Tibial nerve (tissue), 4 donors: ENCODE data around the gene HIKESHI. TPM values are rescaled to one million over a fixed set of nuclear protein-coding genes. Genes with fewer than 3 reads are reported as not detected.

Experiments
- DNase-seq, 2 donors: peaks; one replicate each; pipeline ENCODE4 v3.0.0-alpha.2; 2019; ENCODE audit warnings: low spot score in 2 of 2
- H3K27ac ChIP-seq, 4 donors: fragments of 200-600 bp; sonication (generic) in 3 of 4; one replicate each; pipeline ENCODE4 v1.5.1; 2017 to 2019; ENCODE audit warnings: mild to moderate bottlenecking in 1 of 4
- H3K27me3 ChIP-seq, 2 donors: fragments of 200-600 bp; sonication (generic) in 1 of 2; one replicate each; pipeline versions ENCODE4 v1.5.1 to v1.6.0; 2017 to 2019
- H3K36me3 ChIP-seq, 3 donors: fragments of 200-600 bp; sonication (generic); one replicate each; pipeline ENCODE4 v1.5.1; 2018 to 2019
- H3K4me1 ChIP-seq, 4 donors: fragments of 200-600 bp; sonication (generic) in 3 of 4; one replicate each; pipeline ENCODE4 v1.5.1; 2017 to 2019
- H3K4me3 ChIP-seq, 4 donors: fragments of 200-600 bp; sonication (generic) in 3 of 4; one replicate each; pipeline ENCODE4 v1.5.1; 2017 to 2019; ENCODE audit warnings: mild to moderate bottlenecking in 1 of 4, moderate library complexity in 1 of 4
- H3K9me3 ChIP-seq, 4 donors: fragments of 200-600 bp; sonication (generic) in 3 of 4; one replicate each; pipeline ENCODE4 v1.5.1; 2017 to 2019
- CTCF ChIP-seq, 5 experiments: fragments of 200-600 bp in 3 of 5; fragments of 450-650 bp in 2 of 5; sonication (generic) in 3 of 5; IDR thresholded peaks; one replicate each; pipeline ENCODE4 v1.5.1; 2016 to 2019; ENCODE audit warnings: antibody characterized with exemption in 5 of 5, mild to moderate bottlenecking in 3 of 5, moderate library complexity in 2 of 5
- EP300 ChIP-seq, 2 donors: sonication (generic); formaldehyde crosslinking; IDR thresholded peaks; one replicate each; pipeline ENCODE4 v1.6.1; 2017; ENCODE audit warnings: antibody characterized with exemption in 2 of 2, mild to moderate bottlenecking in 1 of 2
- POLR2A ChIP-seq, 2 donors: fragments of 450-650 bp; IDR thresholded peaks; one replicate each; pipeline ENCODE4 v1.6.1; 2017; ENCODE audit warnings: antibody characterized with exemption in 2 of 2, mild to moderate bottlenecking in 2 of 2, moderate library complexity in 2 of 2
- WGBS, 2 donors: methylation state at CpG; one replicate each; pipeline ENCODE4 v1.1.5; 2018; 5-methylcytosine and 5-hydroxymethylcytosine counted together
- total RNA-seq, 4 donors: library from RNA; depleted of rRNA; stranded (reverse); fragments of >200 nt; gene quantifications; one replicate each; pipeline ENCODE4 v1.1.0, GENCODE V29; 2016

Gene HIKESHI
- total RNA-seq, 4 donors from 2014 or later, result 31.2 to 40.6 (median 33.4) TPM

- Histone ChIP-seq H3K4me3 (no peak overlapping the region), H3K36me3 (peaks cover 0 to 46% (median 4%) of the 10 kb centered on the region in 3 donors), H3K27ac (no peak overlapping the region), H3K27me3 (no peaks in the 10 kb centered on the region), H3K4me1 (no peaks in the 10 kb centered on the region), H3K9me3 (no peaks in the 10 kb centered on the region)
- WGBS, 2 donors, result 82 to 83% methylated on average over 2 of the region's 2 CpGs
- no peak for DNase-seq
- TF ChIP-seq POLR2A (IDR thresholded peaks at IDR 0.05), result no peak
- no peak for TF ChIP-seq EP300 (IDR thresholded peaks at IDR 0.05)
- TF ChIP-seq CTCF (IDR thresholded peaks at IDR 0.05), result no peak
Measured at GRCh38 chr11:86313793-86314192, 11.8 kb downstream of the HIKESHI start.

GRCh38 chr11:86314636-86315035 lies 12.6 kb downstream of the HIKESHI start:
- H3K4me1 ChIP-seq, result no peaks in the 10 kb centered on the region
- H3K4me3 ChIP-seq, result no peak overlapping the region
- peaks cover 0 to 53% (median 4%) of the 10 kb centered on the region in 3 donors for H3K36me3 ChIP-seq
- no peak for TF ChIP-seq CTCF (IDR thresholded peaks at IDR 0.05)
- no peak for TF ChIP-seq POLR2A (IDR thresholded peaks at IDR 0.05)
- no peak for TF ChIP-seq EP300 (IDR thresholded peaks at IDR 0.05)
- no peaks in the 10 kb centered on the region for H3K27me3 ChIP-seq
- no peak for DNase-seq
- H3K27ac ChIP-seq, result no peak overlapping the region
- 91 to 94% methylated on average over 2 of the region's 2 CpGs for WGBS, 2 donors
- no peaks in the 10 kb centered on the region for H3K9me3 ChIP-seq

GRCh38 chr11:86335131-86335767 lies 33.2 kb downstream of the HIKESHI start:
- WGBS, 2 donors, result 97 to 98% methylated on average over 6 of the region's 6 CpGs

GRCh38 chr11:86337227-86337626 lies 35.2 kb downstream of the HIKESHI start:
- no peaks in the 10 kb centered on the region for H3K27me3 ChIP-seq
- WGBS, 2 donors, result 90 to 100% methylated on average over 2 of the region's 2 CpGs
- no peak for DNase-seq
- H3K4me1 ChIP-seq, result peaks cover 0 to 6% (median 0%) of the 10 kb centered on the region in 4 donors
- TF ChIP-seq POLR2A (IDR thresholded peaks at IDR 0.05), result no peak
- no peak for TF ChIP-seq EP300 (IDR thresholded peaks at IDR 0.05)
- no peak for TF ChIP-seq CTCF (IDR thresholded peaks at IDR 0.05)
- H3K27ac ChIP-seq, result no peak overlapping the region
- no peak overlapping the region for H3K4me3 ChIP-seq
- peaks cover 0 to 11% (median 0%) of the 10 kb centered on the region in 4 donors for H3K9me3 ChIP-seq
- peaks cover 3 to 66% (median 5%) of the 10 kb centered on the region in 3 donors for H3K36me3 ChIP-seq

More at GRCh38 chr11:86335131-86335767, 33.2 kb downstream of the HIKESHI start:
- Histone ChIP-seq H3K27ac (no peak overlapping the region), H3K27me3 (no peaks in the 10 kb centered on the region), H3K4me3 (no peak overlapping the region), H3K4me1 (no peaks in the 10 kb centered on the region), H3K9me3 (peaks cover 0 to 11% (median 0%) of the 10 kb centered on the region in 4 donors), H3K36me3 (peaks cover 3 to 67% (median 5%) of the 10 kb centered on the region in 3 donors)
- TF ChIP-seq CTCF (IDR thresholded peaks at IDR 0.05), result no peak
- TF ChIP-seq POLR2A (IDR thresholded peaks at IDR 0.05), result no peak
- TF ChIP-seq EP300 (IDR thresholded peaks at IDR 0.05), result no peak
- DNase-seq, result no peak

GRCh38 chr11:86341382-86341781 lies 39.3 kb downstream of the HIKESHI start:
- no peak overlapping the region for H3K4me3 ChIP-seq
- H3K4me1 ChIP-seq, result peaks cover 0 to 6% (median 0%) of the 10 kb centered on the region in 4 donors
- no peak for TF ChIP-seq CTCF (IDR thresholded peaks at IDR 0.05)
- TF ChIP-seq EP300 (IDR thresholded peaks at IDR 0.05), result no peak
- TF ChIP-seq POLR2A (IDR thresholded peaks at IDR 0.05), result no peak
- H3K27ac ChIP-seq, result no peak overlapping the region
- no peak for DNase-seq
- H3K27me3 ChIP-seq, result no peaks in the 10 kb centered on the region
- whole genome bisulfite sequencing, 2 donors, result 85 to 91% methylated on average over 3 of the region's 3 CpGs
- peaks cover 0 to 44% (median 3%) of the 10 kb centered on the region in 3 donors for H3K36me3 ChIP-seq
- H3K9me3 ChIP-seq, result peaks cover 0 to 11% (median 0%) of the 10 kb centered on the region in 4 donors
